ENCODE data around the gene HNRNPL. TPM values are rescaled to one million over a fixed set of nuclear protein-coding genes. Genes with fewer than 3 reads are reported as not detected.
"Not testable (repeated sequence)": the region's sequence is repeated elsewhere in the genome, so short reads cannot be mapped to it uniquely, and the experiment has no call there.

The HNRNPL gene
- total RNA-seq, 4 donors from 2014 or later = 170 to 205 (median 179) TPM

DNA sequence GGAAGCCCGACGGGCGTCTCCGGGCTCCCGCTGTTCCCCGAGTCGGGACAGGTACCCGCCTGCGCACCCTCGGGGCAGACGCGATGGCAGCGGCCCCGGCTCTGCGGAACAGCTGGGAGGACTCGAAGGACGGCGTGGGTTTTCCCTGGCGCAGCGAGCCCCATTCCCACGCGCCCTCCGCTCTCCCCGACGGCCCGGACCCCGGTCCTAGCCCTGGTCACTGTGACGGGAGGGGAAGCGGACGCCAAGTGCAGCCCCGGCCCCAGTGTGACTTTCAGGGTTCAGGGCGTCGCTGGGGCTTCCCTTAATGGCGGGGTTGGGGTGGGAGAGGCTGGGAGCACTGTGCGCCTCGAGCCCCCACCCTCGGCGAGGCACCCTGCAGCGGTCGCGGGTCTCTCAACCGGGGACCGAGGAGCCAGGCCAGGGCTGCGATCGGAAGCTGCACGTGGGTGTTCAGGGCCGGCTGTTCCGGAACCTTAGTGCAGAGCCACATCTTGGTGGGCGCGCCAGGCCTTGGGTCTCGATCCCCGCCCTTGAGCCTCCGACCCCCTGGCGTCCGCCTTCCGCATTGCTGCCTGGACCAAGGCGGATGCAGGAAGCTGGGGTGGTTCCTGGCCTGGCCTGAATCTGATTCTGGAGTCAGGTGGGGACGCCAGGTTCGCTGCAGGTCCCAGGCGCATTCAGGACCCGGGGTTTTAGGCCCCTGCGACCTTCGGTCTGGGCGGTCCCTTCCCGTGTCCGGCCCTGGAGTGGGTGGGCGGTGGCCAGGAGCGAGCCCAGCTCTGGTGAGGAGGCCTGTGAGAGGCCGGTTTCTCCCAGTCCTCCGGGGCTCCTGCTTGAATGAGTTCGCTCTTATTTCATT, 57.3 kb downstream of the HNRNPL start:
- H3K27ac ChIP-seq = no peak overlapping the region
- peaks cover 0 to 6% (median 0%) of the 10 kb centered on the region in 4 donors for H3K4me1 ChIP-seq
- H3K9me3 ChIP-seq = no peaks in the 10 kb centered on the region
- H3K36me3 ChIP-seq = no peaks in the 10 kb centered on the region
- no peaks in the 10 kb centered on the region for H3K27me3 ChIP-seq
- no peak for DNase-seq (ENCODE audit: low spot score in 2 of 2)
- TF ChIP-seq, protein P1, sequence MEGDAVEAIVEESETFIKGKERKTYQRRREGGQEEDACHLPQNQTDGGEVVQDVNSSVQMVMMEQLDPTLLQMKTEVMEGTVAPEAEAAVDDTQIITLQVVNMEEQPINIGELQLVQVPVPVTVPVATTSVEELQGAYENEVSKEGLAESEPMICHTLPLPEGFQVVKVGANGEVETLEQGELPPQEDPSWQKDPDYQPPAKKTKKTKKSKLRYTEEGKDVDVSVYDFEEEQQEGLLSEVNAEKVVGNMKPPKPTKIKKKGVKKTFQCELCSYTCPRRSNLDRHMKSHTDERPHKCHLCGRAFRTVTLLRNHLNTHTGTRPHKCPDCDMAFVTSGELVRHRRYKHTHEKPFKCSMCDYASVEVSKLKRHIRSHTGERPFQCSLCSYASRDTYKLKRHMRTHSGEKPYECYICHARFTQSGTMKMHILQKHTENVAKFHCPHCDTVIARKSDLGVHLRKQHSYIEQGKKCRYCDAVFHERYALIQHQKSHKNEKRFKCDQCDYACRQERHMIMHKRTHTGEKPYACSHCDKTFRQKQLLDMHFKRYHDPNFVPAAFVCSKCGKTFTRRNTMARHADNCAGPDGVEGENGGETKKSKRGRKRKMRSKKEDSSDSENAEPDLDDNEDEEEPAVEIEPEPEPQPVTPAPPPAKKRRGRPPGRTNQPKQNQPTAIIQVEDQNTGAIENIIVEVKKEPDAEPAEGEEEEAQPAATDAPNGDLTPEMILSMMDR (IDR thresholded peaks at IDR 0.05) = peak; percentile 9 to 74 (median 45)
- TF ChIP-seq EP300 (IDR thresholded peaks at IDR 0.05) = no peak
- WGBS, 2 donors = 15 to 25% methylated on average over 20 to 34 of the region's 71 CpGs
- peak overlapping the region in 2 of 4 donors; percentile 34 to 37 for H3K4me3 ChIP-seq

DNA sequence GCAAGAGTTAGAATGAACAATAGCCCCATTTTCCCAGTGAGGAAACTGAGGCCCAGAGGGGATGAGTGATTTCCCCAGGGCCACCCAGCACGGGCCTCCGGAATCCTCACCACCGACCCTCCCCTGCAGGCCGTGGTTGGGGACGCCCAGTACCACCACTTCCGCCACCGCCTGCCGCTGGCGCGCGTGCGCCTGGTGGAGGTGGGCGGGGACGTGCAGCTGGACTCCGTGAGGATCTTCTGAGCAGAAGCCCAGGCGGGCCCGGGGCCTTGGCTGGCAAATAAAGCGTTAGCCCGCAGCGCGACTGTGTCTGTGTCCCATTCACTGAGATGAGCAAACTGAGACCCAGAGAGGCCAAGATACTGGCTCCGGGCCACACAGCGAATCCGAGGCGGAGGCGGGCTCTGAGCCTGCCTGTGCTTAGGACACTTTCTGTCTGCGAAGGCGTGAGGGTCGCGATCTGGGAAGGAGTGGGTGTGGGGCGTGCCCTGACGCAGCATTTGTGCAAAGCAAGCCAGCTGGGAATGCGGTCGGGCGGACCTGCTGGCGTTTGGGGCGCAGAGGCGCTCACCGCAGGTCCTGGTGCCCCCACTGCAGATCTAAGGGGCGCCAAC, 58.2 kb downstream of the HNRNPL start:
- DNase-seq (ENCODE audit: low spot score in 2 of 2); H3K4me1 ChIP-seq; H3K9me3 ChIP-seq; H3K27ac ChIP-seq; H3K27me3 ChIP-seq; H3K36me3 ChIP-seq: not testable (repeated sequence)
- H3K4me3 ChIP-seq = peak overlapping the region in 1 of 4 donors; percentile 32
- no CpG with 5 or more reads among the region's 40 CpGs for WGBS, 2 donors

DNA sequence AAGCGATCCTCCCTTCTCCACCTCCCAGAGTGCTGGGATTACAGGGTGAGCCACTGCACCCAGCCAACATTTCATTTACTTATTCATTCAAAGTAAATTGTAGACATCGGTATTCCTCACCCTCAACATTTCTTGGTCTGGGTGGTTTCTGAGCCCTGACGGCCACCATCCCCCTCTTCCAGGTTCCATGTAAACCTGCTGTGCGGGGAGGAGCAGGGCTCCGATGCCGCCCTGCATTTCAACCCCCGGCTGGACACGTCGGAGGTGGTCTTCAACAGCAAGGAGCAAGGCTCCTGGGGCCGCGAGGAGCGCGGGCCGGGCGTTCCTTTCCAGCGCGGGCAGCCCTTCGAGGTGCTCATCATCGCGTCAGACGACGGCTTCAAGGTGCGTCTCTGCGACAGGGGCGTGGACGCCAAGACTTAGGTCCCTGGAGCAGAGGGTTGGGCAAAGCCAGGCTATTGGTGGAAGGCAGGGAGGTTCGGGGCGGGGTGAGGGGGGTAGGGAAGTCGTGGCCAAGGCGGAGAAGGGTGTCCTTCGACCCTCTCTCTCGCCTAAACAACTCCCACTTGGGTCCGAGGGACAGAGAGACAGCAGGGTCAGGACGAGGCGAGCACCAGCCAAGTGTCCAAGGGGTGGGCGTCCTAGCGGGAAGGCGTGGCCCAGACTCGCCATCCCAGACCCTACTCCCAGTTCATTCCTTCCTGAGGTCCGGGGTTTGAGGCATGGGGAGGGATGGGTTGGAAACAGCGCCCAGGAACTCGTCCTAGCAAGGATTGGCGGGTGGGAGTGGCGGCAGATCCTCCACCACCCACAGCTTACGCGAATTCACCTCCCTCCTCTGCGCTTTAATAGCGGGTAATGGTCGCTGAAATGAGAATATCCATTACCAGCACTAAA, 59.0 kb downstream of the HNRNPL start:
- peak overlapping the region in 1 of 4 donors; percentile 32 for H3K4me3 ChIP-seq
- not testable (repeated sequence) for DNase-seq (ENCODE audit: low spot score in 2 of 2); H3K4me1 ChIP-seq; H3K27ac ChIP-seq; H3K9me3 ChIP-seq; H3K36me3 ChIP-seq; H3K27me3 ChIP-seq
- 51 to 56% methylated on average over 13 to 17 of the region's 49 CpGs for WGBS, 2 donors

DNA sequence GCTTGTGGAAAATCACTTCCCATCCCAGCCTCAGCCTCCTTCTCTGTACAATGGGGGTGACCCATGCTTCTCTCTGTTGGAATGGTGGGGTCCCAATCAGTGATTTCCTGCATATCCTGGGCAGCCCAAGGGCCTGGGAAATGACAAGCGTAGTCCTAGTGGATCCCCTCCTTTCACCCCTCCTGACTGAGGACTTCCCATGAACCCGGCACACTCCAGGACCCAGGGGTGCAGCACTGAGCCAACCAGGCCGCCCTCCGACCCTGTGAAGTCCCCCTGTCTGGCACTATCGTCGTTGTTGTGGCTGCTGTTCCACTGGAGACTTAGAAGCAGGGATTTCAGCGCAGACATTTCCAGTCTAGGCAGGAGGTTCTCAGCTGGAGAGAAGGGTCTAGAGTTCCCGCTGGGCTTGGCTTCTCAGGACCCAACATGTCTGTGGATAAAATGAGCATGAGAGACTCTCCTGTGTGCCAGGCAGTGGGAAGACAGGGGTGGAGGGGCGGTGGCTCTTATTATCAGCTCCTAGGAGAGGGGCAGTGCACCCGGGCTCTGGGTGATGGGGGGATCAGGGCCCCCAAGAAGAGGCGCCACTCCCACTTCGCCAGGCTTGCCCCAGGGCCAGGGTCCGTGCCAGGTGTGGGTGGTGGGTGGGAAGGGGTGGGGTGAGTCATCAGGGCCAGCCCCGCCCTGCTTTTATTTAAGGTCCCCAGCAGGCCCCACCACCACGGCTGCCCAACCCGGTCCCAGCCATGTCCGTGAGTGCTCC, 61.1 kb downstream of the HNRNPL start, which contains the start of gene LGALS7B:
LGALS7B (plus strand) TSS at position 723 of the 766 bp plus-strand sequence; CDS start at position 750, 27 bp downstream.
- Histone ChIP-seq H3K4me1 (peaks cover 0 to 6% (median 0%) of the 10 kb centered on the region in 4 donors), H3K9me3 (no peaks in the 10 kb centered on the region), H3K27me3 (no peaks in the 10 kb centered on the region), H3K4me3 (no peak within 1 kb of the TSS), H3K27ac (no peak within 1 kb of the TSS), H3K36me3 (no peaks in the 10 kb centered on the region)
- TF ChIP-seq POLR2A (IDR thresholded peaks at IDR 0.05) (no peak), EP300 (IDR thresholded peaks at IDR 0.05) (no peak)
- TF ChIP-seq, protein P1 (IDR thresholded peaks at IDR 0.05) = no peak
- WGBS, 2 donors = 44 to 51% methylated on average over 5 to 10 of the region's 17 CpGs
- DNase-seq (ENCODE audit: low spot score in 2 of 2) = no peak

DNA sequence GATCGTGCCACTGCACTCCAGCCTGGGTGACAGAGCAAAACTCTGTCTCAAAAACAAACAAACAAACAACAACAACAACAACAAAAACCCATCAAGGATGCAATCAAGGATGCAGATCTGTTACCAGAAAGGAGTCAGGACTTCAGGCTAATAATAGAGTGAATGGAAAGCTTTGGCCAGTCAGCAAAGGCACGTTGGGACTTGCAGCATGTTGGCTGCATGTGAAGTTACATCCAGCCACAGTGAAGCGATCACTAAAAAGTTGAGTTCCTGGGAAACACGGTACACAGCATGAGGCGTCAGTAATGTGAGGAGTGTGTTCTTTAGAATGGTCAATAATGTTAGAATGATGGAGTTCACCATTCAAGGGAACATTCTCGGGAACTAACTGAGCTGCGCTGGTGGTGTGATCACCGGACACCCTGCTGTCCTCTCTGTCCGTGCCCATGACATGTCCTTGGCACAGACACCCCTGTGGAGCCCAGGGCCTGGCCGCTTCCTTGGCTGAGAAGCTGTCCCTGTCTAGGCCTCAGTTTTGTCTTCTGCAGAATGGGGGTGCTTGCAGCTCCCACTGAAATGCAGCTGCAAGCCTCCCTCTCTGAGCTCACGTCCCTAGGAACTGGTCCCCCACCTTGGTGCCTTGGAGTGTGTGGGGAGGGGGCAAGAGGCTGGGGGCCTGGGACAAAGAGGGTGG, 63.1 kb downstream of the HNRNPL start:
- 69 to 78% methylated on average over 10 to 11 of the region's 11 CpGs for WGBS, 2 donors
- H3K27ac ChIP-seq = no peak overlapping the region
- H3K4me1 ChIP-seq = no peaks in the 10 kb centered on the region
- no peaks in the 10 kb centered on the region for H3K27me3 ChIP-seq
- TF ChIP-seq POLR2A (IDR thresholded peaks at IDR 0.05) = no peak
- no peaks in the 10 kb centered on the region for H3K36me3 ChIP-seq
- H3K4me3 ChIP-seq = no peak overlapping the region
- DNase-seq (ENCODE audit: low spot score in 2 of 2) = no peak
- no peaks in the 10 kb centered on the region for H3K9me3 ChIP-seq

Small RNA genes within 50 kb of the gene (small RNA-seq; reads per million reads assigned to genes)
- gene RNU6-140P = not detected

Other genes starting within 250 kb of the HNRNPL start
- gene MAP4K1, start 232.0 kb downstream of the HNRNPL start, total RNA-seq = 10 to 100 TPM in 1 of 4 donors, 1 to 10 TPM in 3; 2.5 to 10.0 (median 8.8) TPM
- 100 to 1,000 TPM; 326 to 534 (median 466) TPM for gene EIF3K, start 230.8 kb downstream of the HNRNPL start, total RNA-seq
- gene ACTN4, start 202.3 kb downstream of the HNRNPL start, total RNA-seq = 100 to 1,000 TPM; 342 to 463 (median 382) TPM
- gene CAPN12, start 105.5 kb downstream of the HNRNPL start, total RNA-seq = 1 to 10 TPM; 3.5 to 5.7 (median 4.8) TPM
- not detected for gene LGALS7, start 76.5 kb downstream of the HNRNPL start, total RNA-seq
- gene LGALS7B, start 60.8 kb downstream of the HNRNPL start, total RNA-seq = not detected
- gene LGALS4, start 37.0 kb downstream of the HNRNPL start, total RNA-seq = 1 to 10 TPM in 1 of 4 donors, under 1 TPM in 2, not detected in 1; 0.20 to 2.1 (median 0.63) TPM
- 100 to 1,000 TPM in 3 of 4 donors, 10 to 100 TPM in 1; 81.8 to 135 (median 119) TPM for gene ECH1, start 18.2 kb downstream of the HNRNPL start, total RNA-seq
- 10 to 100 TPM in 2 of 4 donors, 1 to 10 TPM in 2; 8.4 to 28.8 (median 11.6) TPM for gene RINL, start 28.3 kb upstream of the HNRNPL start, total RNA-seq
- 100 to 1,000 TPM; 108 to 154 (median 129) TPM for gene SIRT2, start 49.6 kb upstream of the HNRNPL start, total RNA-seq
- 10 to 100 TPM; 16.0 to 33.0 (median 25.2) TPM for gene NFKBIB, start 50.0 kb upstream of the HNRNPL start, total RNA-seq
- not detected for gene CCER2, start 62.2 kb upstream of the HNRNPL start, total RNA-seq
- gene SARS2, start 80.8 kb upstream of the HNRNPL start, total RNA-seq = 10 to 100 TPM; 12.7 to 21.6 (median 15.8) TPM
- 10 to 100 TPM; 29.9 to 43.9 (median 33.1) TPM for gene MRPS12, start 81.0 kb upstream of the HNRNPL start, total RNA-seq
- gene FBXO17, start 125.8 kb upstream of the HNRNPL start, total RNA-seq = 10 to 100 TPM; 31.9 to 59.6 (median 54.0) TPM
- gene FBXO27, start 182.6 kb upstream of the HNRNPL start, total RNA-seq = 1 to 10 TPM; 3.6 to 8.0 (median 5.9) TPM
- 1 to 10 TPM in 3 of 4 donors, under 1 TPM in 1; 0.90 to 3.1 (median 1.6) TPM for gene ACP7, start 234.4 kb upstream of the HNRNPL start, total RNA-seq

Measured in tibial nerve (tissue), 4 donors.